Stimulated activated CD4-positive, alpha-beta T cell treated with anti-CD3 and anti-CD28 coated beads, Interleukin-12 subunit alpha, Interleukin-12 subunit beta, amount 100 ng/mL, for 4 hours (primary cell): ENCODE results near the gene CCDC74A.
"Not testable (repeated sequence)": the region's sequence is repeated elsewhere in the genome, so short reads cannot be mapped to it uniquely, and the experiment has no call there.

Experiments
- DNase-seq: peaks from one replicate; pipeline ENCODE4 v3.0.0-alpha.2; 2020

CCDC74A gene

GRCh38 chr2:131566371-131566770, 38.7 kb downstream of the CCDC74A start:
- no peak for DNase-seq

- no peak for DNase-seq
These were observed 40.2 kb downstream of the CCDC74A start for GRCh38 chr2:131567891-131568290.

- not testable (repeated sequence) for DNase-seq
These were observed 40.7 kb downstream of the CCDC74A start for GRCh38 chr2:131568401-131568800.

- no peak for DNase-seq
These were observed 44.5 kb downstream of the CCDC74A start for GRCh38 chr2:131572175-131572574.

GRCh38 chr2:131577812-131578211, 50.1 kb downstream of the CCDC74A start:
- no peak for DNase-seq

- no peak for DNase-seq
These were observed 52.5 kb downstream of the CCDC74A start for GRCh38 chr2:131580187-131580586.
